Liver (tissue), 9 donors: ENCODE data around the gene RHOT1. TPM values are rescaled to one million over a fixed set of nuclear protein-coding genes. Genes with fewer than 3 reads are reported as not detected.

Source experiments
- DNase-seq: peaks from one replicate; pipeline ENCODE4 v3.0.0-alpha.2; 2017; ENCODE audit warnings: low spot score
- H3K27ac ChIP-seq, 2 donors: one replicate each; pipeline ENCODE4 v1.7.0; 2013; ENCODE audit warnings: inconsistent platforms in 2 of 2, low read length in 2 of 2, control low read depth in 1 of 2, low read depth in 1 of 2, mild to moderate bottlenecking in 1 of 2
- H3K27me3 ChIP-seq, 4 donors: one replicate each; pipeline versions ENCODE4 v1.6.1 to v1.7.0; 2013; ENCODE audit warnings: low read length in 3 of 4, inconsistent platforms in 1 of 4, mild to moderate bottlenecking in 1 of 4, moderate library complexity in 1 of 4; ENCODE audit not compliant: control insufficient read depth in 4 of 4, insufficient read depth in 4 of 4
- H3K36me3 ChIP-seq, 4 donors: one replicate each; pipeline versions ENCODE4 v1.6.1 to v1.7.0; 2013; ENCODE audit warnings: low read length in 3 of 4, mild to moderate bottlenecking in 3 of 4, low read depth in 1 of 4, moderate library complexity in 1 of 4; ENCODE audit not compliant: control insufficient read depth in 4 of 4, insufficient read depth in 3 of 4
- H3K4me1 ChIP-seq, 4 donors: one replicate each; pipeline versions ENCODE4 v1.6.1 to v1.7.0; 2013; ENCODE audit warnings: low read length in 3 of 4, mild to moderate bottlenecking in 3 of 4, moderate library complexity in 1 of 4; ENCODE audit not compliant: control insufficient read depth in 4 of 4, insufficient read depth in 4 of 4
- H3K4me3 ChIP-seq, 3 donors: one replicate each; pipeline versions ENCODE4 v1.6.1 to v1.7.0; 2013; ENCODE audit warnings: low read length in 3 of 3, control low read depth in 1 of 3, low read depth in 1 of 3, mild to moderate bottlenecking in 1 of 3
- H3K9ac ChIP-seq, 2 donors: one replicate each; pipeline ENCODE4 v1.7.0; 2013; ENCODE audit warnings: low read length in 2 of 2, mild to moderate bottlenecking in 2 of 2, moderate library complexity in 2 of 2, control low read depth in 1 of 2, low read depth in 1 of 2
- H3K9me3 ChIP-seq, 4 donors: one replicate each; pipeline versions ENCODE4 v1.6.1 to v1.7.0; 2013; ENCODE audit warnings: low read length in 3 of 4; ENCODE audit not compliant: control insufficient read depth in 4 of 4
- ATF3 ChIP-seq: IDR thresholded peaks from 2 replicates; pipeline ENCODE4 v1.6.1; 2016; ENCODE audit warnings: antibody characterized with exemption
- EGR1 ChIP-seq, 2 donors: IDR thresholded peaks; 2 replicates each; pipeline ENCODE4 v1.6.1; 2016 to 2018; ENCODE audit warnings: antibody characterized with exemption in 2 of 2, low read depth in 2 of 2
- FOXA1 ChIP-seq: IDR thresholded peaks from 2 replicates; pipeline ENCODE4 v1.6.1; 2016; ENCODE audit warnings: antibody characterized with exemption
- FOXA2 ChIP-seq: IDR thresholded peaks from 2 replicates; pipeline ENCODE4 v1.6.1; 2016; ENCODE audit warnings: antibody characterized with exemption
- GABPA ChIP-seq, 2 donors: IDR thresholded peaks in 1 of 2; conservative IDR thresholded peaks in 1 of 2; 2 replicates each; pipeline ENCODE4 v1.6.1; 2016; ENCODE audit warnings: antibody characterized with exemption in 2 of 2, mild to moderate bottlenecking in 1 of 2, moderate library complexity in 1 of 2
- HNF4A ChIP-seq, 2 donors: conservative IDR thresholded peaks; 2 replicates each; pipeline ENCODE4 v1.6.1; 2016; ENCODE audit warnings: antibody characterized with exemption in 2 of 2, mild to moderate bottlenecking in 2 of 2
- HNF4G ChIP-seq: IDR thresholded peaks from 2 replicates; pipeline ENCODE4 v1.6.1; 2016; ENCODE audit warnings: antibody characterized with exemption
- JUND ChIP-seq, 2 donors: IDR thresholded peaks; 2 replicates each; pipeline ENCODE4 v1.6.1; 2016; ENCODE audit warnings: antibody characterized with exemption in 2 of 2
- MAX ChIP-seq: IDR thresholded peaks from 2 replicates; pipeline ENCODE4 v1.6.1; 2016; ENCODE audit warnings: antibody characterized with exemption
- NR2F2 ChIP-seq: IDR thresholded peaks from 2 replicates; pipeline ENCODE4 v1.6.1; 2016; ENCODE audit warnings: antibody characterized with exemption
- RAD21 ChIP-seq, 2 donors: IDR thresholded peaks; 2 replicates each; pipeline ENCODE4 v1.6.1; 2016; ENCODE audit warnings: antibody characterized with exemption in 2 of 2, mild to moderate bottlenecking in 2 of 2
- RXRA ChIP-seq, 2 donors: IDR thresholded peaks; 2 replicates each; pipeline ENCODE4 v1.6.1; 2017 to 2018; ENCODE audit warnings: antibody characterized with exemption in 2 of 2, mild to moderate bottlenecking in 1 of 2
- SP1 ChIP-seq: IDR thresholded peaks from 2 replicates; pipeline ENCODE4 v1.6.1; 2018; ENCODE audit warnings: antibody characterized with exemption, mild to moderate bottlenecking
- TAF1 ChIP-seq: conservative IDR thresholded peaks from 2 replicates; pipeline ENCODE4 v1.6.1; 2016; ENCODE audit warnings: antibody characterized with exemption, mild to moderate bottlenecking
- YY1 ChIP-seq: IDR thresholded peaks from 2 replicates; pipeline ENCODE4 v1.6.1; 2016; ENCODE audit warnings: antibody characterized with exemption, mild to moderate bottlenecking
- WGBS: extraction: QIAGEN DNeasy Blood & Tissue Kit; methylation state at CpG from one replicate; pipeline ENCODE4 v1.1.7; 2013; 5-methylcytosine and 5-hydroxymethylcytosine counted together
- polyA plus RNA-seq, 2 donors: library from polyadenylated mRNA; stranded (reverse) in 1 of 2; unstranded in 1 of 2; fragments of 200-250 nt in 1 of 2; fragments of >200 nt in 1 of 2; fragmentation: Nextera tagmentation in 1 of 2; extraction: Ambion mirVana in 1 of 2; gene quantifications; one replicate each; pipeline versions ENCODE4 v1.2.1 to v1.2.3, GENCODE V29; 2013 to 2015
- total RNA-seq, 2 donors: library from RNA; depleted of rRNA; stranded (reverse); fragments of >200 nt; gene quantifications; one replicate each; pipeline ENCODE4 v1.2.3, GENCODE V29; 2014
- TF ChIP-seq, protein P1 (sequence below): IDR thresholded peaks from 2 replicates; pipeline ENCODE4 v1.6.1; 2016; ENCODE audit warnings: antibody characterized with exemption
- TF ChIP-seq, protein P2 (sequence below): IDR thresholded peaks from 2 replicates; pipeline ENCODE4 v1.6.1; 2016; ENCODE audit warnings: antibody characterized with exemption, mild to moderate bottlenecking
- TF ChIP-seq, protein P3 (sequence below): fragments of 150-350 bp; IDR thresholded peaks from 2 replicates; pipeline ENCODE4 v1.5.1; 2017; ENCODE audit warnings: improper control_type of control experiment, low read depth, low read length; ENCODE audit not compliant: missing input control
- donor health status: healthy.
- donor health status: healthy.
- donor health status: healthy.
- donor health status: healthy.
- donor health status: healthy.

RHOT1 gene
- total and polyA plus RNA-seq, 4 donors: 8.1 to 43.4 (median 17.1) TPM

GRCh38 chr17:32142857-32143526 lies 690 bp downstream of the RHOT1 start:
- Histone ChIP-seq H3K9me3 (no peaks in the 10 kb centered on the region), H3K27ac (peak overlapping the region; percentile 75 to 93), H3K4me1 (peaks cover 6 to 34% (median 23%) of the 10 kb centered on the region in 4 donors), H3K36me3 (no peaks in the 10 kb centered on the region), H3K27me3 (no peaks in the 10 kb centered on the region), H3K4me3 (peak overlapping the region; percentile 66 to 95 (median 82)), H3K9ac (peak overlapping the region; percentile 84 to 87)
- peak; percentile 87 for DNase-seq
- WGBS: 1% methylated on average over 23 of the region's 23 CpGs
- TF ChIP-seq NR2F2: no peak
- no peak for TF ChIP-seq JUND (IDR thresholded peaks at IDR 0.05)
- TF ChIP-seq FOXA1: no peak
- TF ChIP-seq FOXA2: no peak
- TF ChIP-seq ATF3: no peak
- TF ChIP-seq SP1: no peak
- no peak for TF ChIP-seq EGR1 (IDR thresholded peaks at IDR 0.05; ENCODE audit: low read depth in 2 of 2)
- TF ChIP-seq TAF1: no peak
- no peak for TF ChIP-seq MAX
- TF ChIP-seq RAD21 (IDR thresholded peaks at IDR 0.05): no peak
- no peak for TF ChIP-seq YY1
- peak; percentile 41 to 60 for TF ChIP-seq HNF4A (conservative IDR thresholded peaks at IDR 0.05)
- TF ChIP-seq HNF4G: no peak
- TF ChIP-seq, protein P1, sequence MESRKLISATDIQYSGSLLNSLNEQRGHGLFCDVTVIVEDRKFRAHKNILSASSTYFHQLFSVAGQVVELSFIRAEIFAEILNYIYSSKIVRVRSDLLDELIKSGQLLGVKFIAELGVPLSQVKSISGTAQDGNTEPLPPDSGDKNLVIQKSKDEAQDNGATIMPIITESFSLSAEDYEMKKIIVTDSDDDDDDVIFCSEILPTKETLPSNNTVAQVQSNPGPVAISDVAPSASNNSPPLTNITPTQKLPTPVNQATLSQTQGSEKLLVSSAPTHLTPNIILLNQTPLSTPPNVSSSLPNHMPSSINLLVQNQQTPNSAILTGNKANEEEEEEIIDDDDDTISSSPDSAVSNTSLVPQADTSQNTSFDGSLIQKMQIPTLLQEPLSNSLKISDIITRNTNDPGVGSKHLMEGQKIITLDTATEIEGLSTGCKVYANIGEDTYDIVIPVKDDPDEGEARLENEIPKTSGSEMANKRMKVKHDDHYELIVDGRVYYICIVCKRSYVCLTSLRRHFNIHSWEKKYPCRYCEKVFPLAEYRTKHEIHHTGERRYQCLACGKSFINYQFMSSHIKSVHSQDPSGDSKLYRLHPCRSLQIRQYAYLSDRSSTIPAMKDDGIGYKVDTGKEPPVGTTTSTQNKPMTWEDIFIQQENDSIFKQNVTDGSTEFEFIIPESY: no peak
- TF ChIP-seq RXRA (IDR thresholded peaks at IDR 0.05): peak in 1 of 2 donors; percentile 23
- TF ChIP-seq, protein P2, sequence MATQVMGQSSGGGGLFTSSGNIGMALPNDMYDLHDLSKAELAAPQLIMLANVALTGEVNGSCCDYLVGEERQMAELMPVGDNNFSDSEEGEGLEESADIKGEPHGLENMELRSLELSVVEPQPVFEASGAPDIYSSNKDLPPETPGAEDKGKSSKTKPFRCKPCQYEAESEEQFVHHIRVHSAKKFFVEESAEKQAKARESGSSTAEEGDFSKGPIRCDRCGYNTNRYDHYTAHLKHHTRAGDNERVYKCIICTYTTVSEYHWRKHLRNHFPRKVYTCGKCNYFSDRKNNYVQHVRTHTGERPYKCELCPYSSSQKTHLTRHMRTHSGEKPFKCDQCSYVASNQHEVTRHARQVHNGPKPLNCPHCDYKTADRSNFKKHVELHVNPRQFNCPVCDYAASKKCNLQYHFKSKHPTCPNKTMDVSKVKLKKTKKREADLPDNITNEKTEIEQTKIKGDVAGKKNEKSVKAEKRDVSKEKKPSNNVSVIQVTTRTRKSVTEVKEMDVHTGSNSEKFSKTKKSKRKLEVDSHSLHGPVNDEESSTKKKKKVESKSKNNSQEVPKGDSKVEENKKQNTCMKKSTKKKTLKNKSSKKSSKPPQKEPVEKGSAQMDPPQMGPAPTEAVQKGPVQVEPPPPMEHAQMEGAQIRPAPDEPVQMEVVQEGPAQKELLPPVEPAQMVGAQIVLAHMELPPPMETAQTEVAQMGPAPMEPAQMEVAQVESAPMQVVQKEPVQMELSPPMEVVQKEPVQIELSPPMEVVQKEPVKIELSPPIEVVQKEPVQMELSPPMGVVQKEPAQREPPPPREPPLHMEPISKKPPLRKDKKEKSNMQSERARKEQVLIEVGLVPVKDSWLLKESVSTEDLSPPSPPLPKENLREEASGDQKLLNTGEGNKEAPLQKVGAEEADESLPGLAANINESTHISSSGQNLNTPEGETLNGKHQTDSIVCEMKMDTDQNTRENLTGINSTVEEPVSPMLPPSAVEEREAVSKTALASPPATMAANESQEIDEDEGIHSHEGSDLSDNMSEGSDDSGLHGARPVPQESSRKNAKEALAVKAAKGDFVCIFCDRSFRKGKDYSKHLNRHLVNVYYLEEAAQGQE: no peak

DNA sequence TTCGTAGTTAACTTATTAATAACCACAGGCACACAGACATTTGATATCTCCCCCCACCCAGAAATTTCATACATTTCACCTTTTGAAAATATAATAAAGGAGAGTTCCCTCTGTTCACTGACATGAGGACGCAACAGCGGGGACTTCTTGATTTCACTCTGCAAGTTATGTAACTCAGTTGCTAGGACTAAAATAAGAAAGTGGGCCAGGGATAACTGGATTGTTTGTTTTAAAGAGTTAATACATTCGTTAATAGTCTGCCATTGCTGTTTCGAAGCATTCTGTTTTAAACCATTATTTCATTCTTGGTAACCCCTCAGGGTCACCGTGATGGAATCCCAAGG lies 1.2 kb downstream of the RHOT1 start:
- H3K27ac ChIP-seq: peak overlapping the region; percentile 10 to 93
- no peak for DNase-seq
- no peaks in the 10 kb centered on the region for H3K9me3 ChIP-seq
- peak overlapping the region; percentile 84 to 87 for H3K9ac ChIP-seq
- H3K4me3 ChIP-seq: peak overlapping the region in 2 of 3 donors; percentile 82 to 95
- peaks cover 6 to 34% (median 23%) of the 10 kb centered on the region in 4 donors for H3K4me1 ChIP-seq
- WGBS: 24% methylated on average over 6 of the region's 6 CpGs
- H3K36me3 ChIP-seq: no peaks in the 10 kb centered on the region
- no peaks in the 10 kb centered on the region for H3K27me3 ChIP-seq
- TF ChIP-seq ATF3: no peak
- no peak for TF ChIP-seq YY1
- no peak for TF ChIP-seq FOXA1
- TF ChIP-seq RXRA (IDR thresholded peaks at IDR 0.05): no peak
- TF ChIP-seq GABPA (IDR thresholded peaks at IDR 0.05 in 1 of 2, conservative IDR thresholded peaks at IDR 0.05 in 1 of 2): no peak
- TF ChIP-seq, protein P2: no peak
- no peak for TF ChIP-seq RAD21 (IDR thresholded peaks at IDR 0.05)
- no peak for TF ChIP-seq HNF4A (conservative IDR thresholded peaks at IDR 0.05)
- TF ChIP-seq EGR1 (IDR thresholded peaks at IDR 0.05; ENCODE audit: low read depth in 2 of 2): no peak
- TF ChIP-seq TAF1: no peak
- TF ChIP-seq, protein P3, sequence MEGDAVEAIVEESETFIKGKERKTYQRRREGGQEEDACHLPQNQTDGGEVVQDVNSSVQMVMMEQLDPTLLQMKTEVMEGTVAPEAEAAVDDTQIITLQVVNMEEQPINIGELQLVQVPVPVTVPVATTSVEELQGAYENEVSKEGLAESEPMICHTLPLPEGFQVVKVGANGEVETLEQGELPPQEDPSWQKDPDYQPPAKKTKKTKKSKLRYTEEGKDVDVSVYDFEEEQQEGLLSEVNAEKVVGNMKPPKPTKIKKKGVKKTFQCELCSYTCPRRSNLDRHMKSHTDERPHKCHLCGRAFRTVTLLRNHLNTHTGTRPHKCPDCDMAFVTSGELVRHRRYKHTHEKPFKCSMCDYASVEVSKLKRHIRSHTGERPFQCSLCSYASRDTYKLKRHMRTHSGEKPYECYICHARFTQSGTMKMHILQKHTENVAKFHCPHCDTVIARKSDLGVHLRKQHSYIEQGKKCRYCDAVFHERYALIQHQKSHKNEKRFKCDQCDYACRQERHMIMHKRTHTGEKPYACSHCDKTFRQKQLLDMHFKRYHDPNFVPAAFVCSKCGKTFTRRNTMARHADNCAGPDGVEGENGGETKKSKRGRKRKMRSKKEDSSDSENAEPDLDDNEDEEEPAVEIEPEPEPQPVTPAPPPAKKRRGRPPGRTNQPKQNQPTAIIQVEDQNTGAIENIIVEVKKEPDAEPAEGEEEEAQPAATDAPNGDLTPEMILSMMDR: no peak
